Stomach (tissue), 9 donors: ENCODE data around the gene CASS4. TPM values are rescaled to one million over a fixed set of nuclear protein-coding genes. Genes with fewer than 3 reads are reported as not detected.
A peak's percentile ranks its signal among the peaks of the same experiment; 100 is the strongest.
"Not testable (repeated sequence)": the region's sequence is repeated elsewhere in the genome, so short reads cannot be mapped to it uniquely, and the experiment has no call there.

ENCODE experiments used
- DNase-seq, 2 donors: peaks; one replicate each; pipeline versions ENCODE4 v3.0.0 to v3.0.0-alpha.2; 2013 to 2019
- H3K27ac ChIP-seq, 5 donors: fragments of 200-600 bp in 4 of 5; sonication (generic) in 4 of 5; one replicate each; pipeline ENCODE4 v1.5.1; 2013 to 2019; ENCODE audit warnings: mild to moderate bottlenecking in 1 of 5, moderate library complexity in 1 of 5
- H3K27me3 ChIP-seq, 3 donors: fragments of 200-600 bp; sonication (generic); one replicate each; pipeline ENCODE4 v1.5.1; 2017 to 2019; ENCODE audit warnings: mixed run types in 1 of 3
- H3K36me3 ChIP-seq, 4 donors: fragments of 200-600 bp; sonication (generic); 1 replicate in 3 of 4; 2 replicates in 1 of 4; pipeline ENCODE4 v1.5.1; 2016 to 2019
- H3K4me1 ChIP-seq, 4 donors: fragments of 200-600 bp; sonication (generic); one replicate each; pipeline ENCODE4 v1.5.1; 2016 to 2019
- H3K4me3 ChIP-seq, 4 donors: fragments of 200-600 bp; sonication (generic) in 3 of 4; one replicate each; pipeline ENCODE4 v1.5.1; 2016 to 2019; ENCODE audit warnings: mild to moderate bottlenecking in 1 of 4
- H3K9me3 ChIP-seq, 4 donors: fragments of 200-600 bp; sonication (generic); one replicate each; pipeline ENCODE4 v1.5.1; 2016 to 2019
- CTCF ChIP-seq, 7 experiments: fragments of 450-650 bp in 4 of 7; fragments of 200-600 bp in 3 of 7; sonication (generic) in 3 of 7; IDR thresholded peaks; one replicate each; pipeline ENCODE4 v1.5.1; 2016 to 2019; ENCODE audit warnings: antibody characterized with exemption in 7 of 7, control low read depth in 2 of 7, mild to moderate bottlenecking in 1 of 7
- EP300 ChIP-seq: sonication (generic); formaldehyde crosslinking; IDR thresholded peaks from one replicate; pipeline ENCODE4 v1.6.1; 2017; ENCODE audit warnings: antibody characterized with exemption
- POLR2A ChIP-seq, 4 donors: fragments of 450-650 bp; IDR thresholded peaks; one replicate each; pipeline ENCODE4 v1.6.1; 2016; ENCODE audit warnings: antibody characterized with exemption in 4 of 4, control low read depth in 2 of 4, mild to moderate bottlenecking in 1 of 4, moderate library complexity in 1 of 4
- POLR2AphosphoS5 ChIP-seq, 3 donors: sonication (generic); formaldehyde crosslinking; IDR thresholded peaks; one replicate each; pipeline ENCODE4 v1.6.1; 2016; ENCODE audit warnings: antibody characterized with exemption in 3 of 3
- WGBS, 5 donors: extraction: QIAGEN DNeasy Blood & Tissue Kit in 3 of 5; methylation state at CpG; one replicate each; pipeline versions ENCODE4 v1.1.5 to v1.1.7; 2013 to 2018; 5-methylcytosine and 5-hydroxymethylcytosine counted together
- intact Hi-C: fragments of 100-400 bp; cut with DNase I; formaldehyde crosslinking; loops from one replicate; pipeline ENCODE4 v1.15.1; 2023; ENCODE audit warnings: low total_unique reads
- polyA plus RNA-seq, 3 donors: library from polyadenylated mRNA; stranded (reverse); fragments of 200-250 nt; gene quantifications; one replicate each; pipeline ENCODE4 v1.2.3, GENCODE V29; 2013
- total RNA-seq, 5 donors: library from RNA; depleted of rRNA; stranded (reverse); fragments of >200 nt; gene quantifications; one replicate each; pipeline versions ENCODE4 v1.1.0 to v1.2.3, GENCODE V29; 2014 to 2016
- donor health status: healthy with polysubstance abuse.
- donor health status: Bipolar disorder and iron deficiency.
- donor health status: healthy.

CASS4 gene
- total and polyA plus RNA-seq, 8 donors, result 0.23 to 8.2 (median 1.6) TPM; not detected in 1

DNA sequence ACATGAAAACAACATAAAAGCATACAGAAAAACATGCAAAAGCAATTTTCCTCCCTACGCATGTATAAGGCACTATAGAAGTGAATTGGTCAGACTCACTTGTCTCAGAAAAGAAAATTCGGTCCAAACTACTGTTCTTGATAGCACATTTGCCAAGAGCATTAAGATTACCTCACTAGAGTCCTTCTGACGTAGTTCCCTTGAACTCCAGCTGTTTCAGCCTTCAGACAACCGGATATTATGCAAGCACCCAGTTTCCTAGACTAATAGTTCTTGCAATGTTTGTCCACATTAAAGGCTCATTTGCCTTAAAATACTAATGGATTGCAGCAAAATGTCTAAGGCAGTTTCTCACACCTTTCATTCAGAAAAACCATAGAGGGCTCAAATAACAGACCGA lies 2.5 kb upstream of the CASS4 start:
- peak overlapping the region in 2 of 5 donors; percentile 44 to 46 for H3K27ac ChIP-seq
- DNase-seq, result peak in 1 of 2 donors; percentile 57
- peaks cover 0 to 21% (median 5%) of the 10 kb centered on the region in 4 donors for H3K4me1 ChIP-seq
- H3K36me3 ChIP-seq, result peaks cover 26 to 56% (median 47%) of the 10 kb centered on the region in 4 donors
- H3K4me3 ChIP-seq, result no peak overlapping the region
- H3K9me3 ChIP-seq, result no peaks in the 10 kb centered on the region
- no peak for TF ChIP-seq POLR2A (IDR thresholded peaks at IDR 0.05)
- TF ChIP-seq EP300, result no peak
- TF ChIP-seq POLR2AphosphoS5 (IDR thresholded peaks at IDR 0.05), result no peak
- TF ChIP-seq CTCF (IDR thresholded peaks at IDR 0.05), result no peak
- no peaks in the 10 kb centered on the region for H3K27me3 ChIP-seq
- intact Hi-C loops, result no loop called here
- WGBS, 5 donors, result 75 to 91% (median 81%) methylated on average over 5 of the region's 5 CpGs

DNA sequence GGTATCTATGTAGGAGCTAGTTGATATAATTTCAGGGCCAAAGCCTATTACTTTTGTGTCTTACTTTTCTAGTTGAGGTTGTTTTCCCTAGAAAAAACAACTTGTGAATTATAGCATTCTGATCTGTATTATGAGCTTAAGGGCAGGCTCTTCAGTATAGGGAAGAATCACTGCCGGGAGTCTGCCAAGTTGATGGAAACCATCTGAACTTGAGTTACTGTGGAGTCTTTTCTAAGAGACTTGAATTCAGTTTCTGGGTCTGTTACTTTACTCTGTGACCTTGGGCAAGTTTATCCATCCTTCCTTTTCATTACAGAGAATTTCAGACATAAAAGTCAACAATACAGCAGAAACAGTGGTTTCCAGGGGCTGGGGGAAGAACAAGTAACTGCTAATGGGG lies 2.1 kb upstream of the CASS4 start:
- TF ChIP-seq CTCF (IDR thresholded peaks at IDR 0.05) (no peak), POLR2AphosphoS5 (IDR thresholded peaks at IDR 0.05) (no peak), POLR2A (IDR thresholded peaks at IDR 0.05) (no peak), EP300 (no peak)
- Histone ChIP-seq H3K36me3 (peaks cover 26 to 52% (median 42%) of the 10 kb centered on the region in 4 donors), H3K27me3 (no peaks in the 10 kb centered on the region), H3K4me3 (no peak overlapping the region), H3K9me3 (no peaks in the 10 kb centered on the region), H3K4me1 (peaks cover 0 to 21% (median 5%) of the 10 kb centered on the region in 4 donors), H3K27ac (peak overlapping the region in 2 of 5 donors; percentile 44 to 46)
- DNase-seq, result peak in 1 of 2 donors; percentile 54
- 53 to 93% (median 75%) methylated on average over 1 of the region's 1 CpG for WGBS, 5 donors
- intact Hi-C loops, result no loop called here

DNA sequence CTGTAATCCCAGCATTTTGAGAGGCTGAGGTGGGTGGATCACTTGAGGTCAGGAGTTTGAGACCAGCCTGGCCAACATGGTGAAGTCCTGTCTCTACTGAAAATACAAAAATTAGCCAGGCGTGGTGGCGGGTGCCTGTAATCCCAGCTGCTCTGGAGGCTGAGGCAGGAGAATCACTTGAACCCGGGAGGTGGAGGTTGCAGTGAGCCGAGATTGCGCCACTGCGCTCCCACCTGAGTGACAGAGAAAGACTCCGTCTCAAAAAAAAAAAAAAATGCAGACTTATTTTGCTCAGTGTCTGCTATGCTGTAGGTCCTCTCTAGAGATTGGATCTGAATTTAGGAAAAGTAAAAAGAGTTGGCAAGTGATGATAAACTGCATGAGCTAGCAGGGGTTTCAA lies 773 bp upstream of the CASS4 start:
- H3K27me3 ChIP-seq, H3K9me3 ChIP-seq, DNase-seq, H3K4me3 ChIP-seq, intact Hi-C loops: not testable (repeated sequence)
- H3K27ac ChIP-seq, result peak overlapping the region in 4 of 5 donors; percentile 66 to 76 (median 74)
- 90 to 97% (median 96%) methylated on average over 7 of the region's 7 CpGs for WGBS, 5 donors
- peaks cover 15 to 38% (median 30%) of the 10 kb centered on the region in 4 donors for H3K36me3 ChIP-seq
- H3K4me1 ChIP-seq, result peaks cover 0 to 21% (median 5%) of the 10 kb centered on the region in 4 donors

DNA sequence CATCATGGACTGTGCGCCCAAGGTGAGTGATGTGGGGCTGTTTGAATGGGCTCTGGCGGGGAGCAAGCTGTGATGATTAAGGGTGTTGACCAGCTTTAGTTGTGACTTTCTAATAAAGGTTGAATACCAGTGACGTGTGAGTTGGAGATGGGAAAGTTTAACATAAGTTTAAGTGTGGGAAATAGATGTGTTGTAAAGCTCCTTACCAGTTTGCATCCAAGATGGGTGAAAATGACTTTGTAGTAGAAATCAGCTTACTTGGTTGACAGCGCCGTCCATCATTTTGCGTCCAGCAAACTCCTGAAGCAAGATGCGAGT lies 372 bp downstream of the CASS4 start:
- no peak for TF ChIP-seq EP300
- no peak for TF ChIP-seq POLR2A (IDR thresholded peaks at IDR 0.05)
- no peak for TF ChIP-seq POLR2AphosphoS5 (IDR thresholded peaks at IDR 0.05)
- no peak for TF ChIP-seq CTCF (IDR thresholded peaks at IDR 0.05)
- intact Hi-C loops, result no loop called here
- WGBS, 5 donors, result 79 to 94% (median 87%) methylated on average over 7 of the region's 7 CpGs
- Histone ChIP-seq H3K36me3 (peaks cover 7 to 33% (median 19%) of the 10 kb centered on the region in 4 donors), H3K9me3 (no peaks in the 10 kb centered on the region), H3K4me1 (peaks cover 0 to 21% (median 5%) of the 10 kb centered on the region in 4 donors), H3K27me3 (no peaks in the 10 kb centered on the region), H3K27ac (peak overlapping the region in 4 of 5 donors; percentile 66 to 76 (median 74)), H3K4me3 (peak overlapping the region in 2 of 4 donors; percentile 19 to 25)
- DNase-seq, result no peak

- Histone ChIP-seq H3K27ac (peak overlapping the region in 4 of 5 donors; percentile 66 to 76 (median 74)), H3K4me1 (peaks cover 0 to 21% (median 5%) of the 10 kb centered on the region in 4 donors)
- 90 to 98% (median 95%) methylated on average over 3 of the region's 3 CpGs for WGBS, 5 donors
Measured at GRCh38 chr20:56412949-56413348, 889 bp downstream of the CASS4 start.

More at GRCh38 chr20:56412949-56413348, 889 bp downstream of the CASS4 start:
- no peaks in the 10 kb centered on the region for H3K27me3 ChIP-seq
- peak overlapping the region in 1 of 4 donors; percentile 19 for H3K4me3 ChIP-seq
- intact Hi-C loops, result no loop called here
- H3K9me3 ChIP-seq, result no peaks in the 10 kb centered on the region
- H3K36me3 ChIP-seq, result peaks cover 2 to 31% (median 13%) of the 10 kb centered on the region in 4 donors
- DNase-seq, result no peak
- TF ChIP-seq POLR2AphosphoS5 (IDR thresholded peaks at IDR 0.05) (no peak), CTCF (IDR thresholded peaks at IDR 0.05) (no peak), EP300 (no peak), POLR2A (IDR thresholded peaks at IDR 0.05) (no peak)
